M059J (cell line): ENCODE data around the gene FIBCD1. TPM values are rescaled to one million over a fixed set of nuclear protein-coding genes. Genes with fewer than 3 reads are reported as not detected.
"Not testable (repeated sequence)": the region's sequence is repeated elsewhere in the genome, so short reads cannot be mapped to it uniquely, and the experiment has no call there.

ENCODE experiments used
- DNase-seq: peaks from one replicate; pipeline ENCODE4 v3.0.0-alpha.2; 2012; ENCODE audit warnings: low read depth
- total RNA-seq: library from RNA; depleted of rRNA; stranded (reverse); fragments of >200 nt; shearing (Covaris generic); gene quantifications from 2 replicates; pipeline ENCODE4 v1.2.3, GENCODE V29; 2014

FIBCD1 gene
- total RNA-seq, 1 experiment from 2014 or later: 36.2 TPM

DNA sequence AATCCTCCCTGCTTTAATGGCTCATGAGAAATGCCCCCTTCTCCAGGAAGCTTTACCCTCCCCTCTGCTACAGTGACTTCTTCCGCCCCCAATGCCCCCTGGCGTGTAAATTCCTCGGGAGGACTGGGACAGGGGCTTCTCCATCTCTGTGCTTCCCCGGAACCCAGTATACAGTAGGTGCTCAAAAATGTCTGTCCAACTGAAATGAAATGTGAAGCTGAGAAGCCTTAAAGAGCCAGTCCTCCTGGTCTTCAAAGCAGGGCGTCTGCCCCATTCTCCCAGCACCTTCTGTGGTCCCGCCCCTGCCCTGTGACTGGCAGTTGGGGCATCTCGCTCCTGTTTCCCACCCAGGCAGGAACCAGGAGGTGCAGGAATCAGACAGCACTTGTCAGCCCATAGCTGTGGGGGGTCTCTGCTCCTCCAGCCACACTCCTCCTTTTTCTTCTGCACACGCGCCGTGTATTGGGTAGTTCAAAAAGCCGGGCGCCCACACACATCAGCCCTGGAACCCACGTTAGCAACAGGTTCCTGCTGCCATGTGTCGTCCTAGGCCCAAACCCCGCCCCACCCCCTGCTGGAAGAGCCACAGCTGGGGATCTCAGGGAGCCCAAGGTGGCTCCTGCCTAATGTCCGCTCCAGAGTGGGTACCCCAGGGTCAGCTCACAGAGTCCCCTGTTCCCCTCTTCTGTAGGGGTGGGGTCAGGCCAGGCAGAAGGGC lies 16.0 kb downstream of the FIBCD1 start:
- DNase-seq: no peak

DNA sequence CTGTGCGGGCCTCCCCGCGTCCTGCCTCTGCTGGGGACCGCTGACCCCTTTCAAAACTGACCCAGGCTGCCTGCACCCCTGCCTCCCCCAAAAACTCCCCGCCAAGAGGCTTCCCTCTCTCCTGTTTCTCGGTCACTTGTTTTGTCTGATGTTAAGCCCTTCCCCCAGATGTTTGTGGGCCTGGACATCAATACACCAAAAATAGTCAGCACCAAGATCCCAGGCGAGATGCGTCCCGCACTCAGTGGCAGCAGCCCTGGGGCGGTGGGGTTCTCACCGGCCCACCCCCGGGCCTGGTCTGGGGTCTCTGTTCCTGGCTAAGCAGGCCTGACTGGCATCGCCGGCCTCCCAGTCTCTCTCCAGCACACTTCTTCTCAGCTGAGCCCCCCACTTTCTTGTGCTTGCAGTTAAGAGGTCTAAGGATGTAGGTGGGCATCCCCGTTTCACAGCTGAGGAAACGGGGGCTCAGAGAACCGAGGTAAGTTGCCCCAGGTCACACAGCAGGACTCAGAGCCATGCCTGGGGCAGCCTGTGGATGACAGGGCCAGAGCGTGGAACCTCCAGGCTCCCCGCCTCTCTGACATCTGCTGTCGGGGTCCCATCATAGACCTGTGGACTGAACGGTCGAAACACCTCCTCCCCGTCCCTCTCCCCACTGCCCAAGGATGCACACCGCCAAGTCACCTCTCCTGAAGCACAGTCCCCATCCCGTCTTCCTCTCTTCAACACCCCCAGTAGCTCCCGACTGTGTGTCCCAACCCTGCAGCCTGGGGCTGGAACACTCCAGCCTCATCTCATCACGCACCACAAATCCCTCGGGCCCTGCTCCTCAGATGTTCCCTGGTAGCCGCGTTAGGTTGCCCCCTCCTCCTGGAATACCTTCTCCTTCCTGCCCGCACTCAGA lies 16.8 kb downstream of the FIBCD1 start:
- no peak for DNase-seq

- no peak for DNase-seq
Observed at GRCh38 chr9:130921300-130921988, 17.6 kb downstream of the FIBCD1 start.

GRCh38 chr9:130920762-130921299 lies 18.2 kb downstream of the FIBCD1 start:
- DNase-seq: no peak

DNA sequence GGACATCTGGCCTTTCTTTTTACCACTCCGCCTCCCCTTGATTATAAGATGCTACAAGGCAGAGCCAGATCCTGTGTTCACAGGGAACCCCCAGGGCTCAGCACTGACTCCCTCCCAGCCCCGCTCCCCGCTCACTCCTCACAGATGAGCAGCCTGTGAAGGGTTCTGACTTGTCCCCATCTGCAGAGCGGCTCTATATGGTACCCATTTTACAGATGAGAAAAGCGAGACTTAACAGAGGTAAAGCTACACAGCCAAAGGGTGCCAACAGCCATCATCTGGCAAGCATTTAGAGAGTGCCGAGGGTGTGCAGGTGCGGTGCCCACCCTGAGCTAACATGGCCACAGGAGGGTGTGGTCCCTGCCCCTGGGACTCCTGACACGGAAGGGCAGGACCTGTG lies 18.8 kb downstream of the FIBCD1 start:
- DNase-seq: no peak

GRCh38 chr9:130919559-130920145 lies 19.4 kb downstream of the FIBCD1 start:
- DNase-seq: no peak

DNA sequence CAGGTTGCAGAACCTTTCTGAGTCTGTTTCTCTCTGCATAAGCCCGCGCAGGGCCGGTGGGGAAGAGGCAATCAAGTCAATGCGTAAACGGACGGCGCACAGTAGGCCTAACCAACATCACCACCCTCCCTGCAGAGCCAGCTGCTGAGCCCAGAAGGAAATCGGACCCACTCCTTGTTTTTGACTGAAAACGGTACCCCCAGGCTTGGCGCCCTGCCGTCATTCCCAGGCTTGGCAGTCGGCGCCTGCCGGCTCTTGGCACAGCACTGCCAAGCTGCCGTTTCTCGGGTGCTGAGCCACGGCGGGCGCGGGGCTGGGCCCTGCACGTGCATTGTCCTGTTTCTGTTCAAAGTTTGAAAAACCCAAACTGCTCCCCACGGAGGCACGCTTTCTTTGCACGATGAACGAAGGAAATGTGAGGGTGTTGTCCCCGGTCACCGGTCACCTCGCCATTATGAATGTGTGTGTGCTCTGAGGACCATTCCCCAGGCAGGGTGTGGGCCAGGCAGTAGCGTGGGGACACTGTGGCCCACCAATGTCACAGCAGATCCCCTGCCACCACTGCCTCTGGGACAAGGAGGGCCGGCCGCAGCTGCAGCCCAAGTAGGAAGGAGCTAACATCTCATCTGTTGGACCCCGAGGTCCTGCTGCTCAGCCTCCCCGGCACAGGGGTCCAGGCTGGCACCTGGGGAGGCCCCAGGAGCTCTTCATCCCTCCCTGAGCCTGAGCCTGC lies 20.1 kb downstream of the FIBCD1 start:
- no peak for DNase-seq

GRCh38 chr9:130918101-130918825 lies 20.8 kb downstream of the FIBCD1 start:
- DNase-seq: no peak

- no peak for DNase-seq
Observed at GRCh38 chr9:130917168-130917960, 21.7 kb downstream of the FIBCD1 start.

GRCh38 chr9:130915096-130915447 lies 24.0 kb downstream of the FIBCD1 start:
- no peak for DNase-seq

- DNase-seq: no peak
Observed at GRCh38 chr9:130914417-130915095, 24.5 kb downstream of the FIBCD1 start.

- DNase-seq: no peak
Observed at GRCh38 chr9:130913599-130914416, 25.2 kb downstream of the FIBCD1 start.

- DNase-seq: peak; percentile 95
Observed at GRCh38 chr9:130912932-130913598, 26.0 kb downstream of the FIBCD1 start.

- no peak for DNase-seq
Observed at GRCh38 chr9:130911254-130912049, 27.6 kb downstream of the FIBCD1 start.

GRCh38 chr9:130910670-130911069 lies 28.4 kb downstream of the FIBCD1 start:
- not testable (repeated sequence) for DNase-seq

GRCh38 chr9:130910041-130910440 lies 29.0 kb downstream of the FIBCD1 start:
- DNase-seq: not testable (repeated sequence)
